ENCODE results near the gene PNMA8C.

The PNMA8C gene

GRCh38 chr19:46411925-46412649 lies 16.6 kb downstream of the PNMA8C start:
- peak overlapping the region; percentile 63 for H3K4me3 ChIP-seq (ENCODE audit: control insufficient read depth, low read depth, low read length)

GRCh38 chr19:46411088-46411924 lies 17.4 kb downstream of the PNMA8C start:
- DNase-seq (ENCODE audit: low read depth): no peak
- peak overlapping the region; percentile 63 for H3K4me3 ChIP-seq (ENCODE audit: control insufficient read depth, low read depth, low read length)
- no peak for TF ChIP-seq CTCF (conservative IDR thresholded peaks at IDR 0.05; ENCODE audit: control insufficient read depth, insufficient read depth, low read depth, low read length)

More at GRCh38 chr19:46411925-46412649, 16.6 kb downstream of the PNMA8C start:
- no peak for DNase-seq (ENCODE audit: low read depth)
- TF ChIP-seq CTCF (conservative IDR thresholded peaks at IDR 0.05; ENCODE audit: control insufficient read depth, insufficient read depth, low read depth, low read length): no peak

- no peak for TF ChIP-seq CTCF (conservative IDR thresholded peaks at IDR 0.05; ENCODE audit: control insufficient read depth, insufficient read depth, low read depth, low read length)
- DNase-seq (ENCODE audit: low read depth): no peak
- peak overlapping the region; percentile 63 for H3K4me3 ChIP-seq (ENCODE audit: control insufficient read depth, low read depth, low read length)
These were observed 18.3 kb downstream of the PNMA8C start for GRCh38 chr19:46410205-46411087.

- no peak for TF ChIP-seq CTCF (conservative IDR thresholded peaks at IDR 0.05; ENCODE audit: control insufficient read depth, insufficient read depth, low read depth, low read length)
These were observed 19.5 kb downstream of the PNMA8C start for GRCh38 chr19:46409191-46409590.

GRCh38 chr19:46408664-46409039 lies 20.1 kb downstream of the PNMA8C start:
- peak; percentile 58 for DNase-seq (ENCODE audit: low read depth)
- no peak overlapping the region for H3K4me3 ChIP-seq (ENCODE audit: control insufficient read depth, low read depth, low read length)
- no peak for TF ChIP-seq CTCF (conservative IDR thresholded peaks at IDR 0.05; ENCODE audit: control insufficient read depth, insufficient read depth, low read depth, low read length)

More at GRCh38 chr19:46409191-46409590, 19.5 kb downstream of the PNMA8C start:
- no peak overlapping the region for H3K4me3 ChIP-seq (ENCODE audit: control insufficient read depth, low read depth, low read length)
- no peak for DNase-seq (ENCODE audit: low read depth)
